GM12878 (cell line): ENCODE measurements around the gene AKAP13.

Source experiments
- CHD1 ChIP-seq: IDR thresholded peaks from 2 replicates; pipeline ENCODE4 v1.6.1; 2012; ENCODE audit warnings: low read depth, low read length, improper control_type of control experiment
- CTCF ChIP-seq, 3 experiments: IDR thresholded peaks in 2 of 3; conservative IDR thresholded peaks in 1 of 3; 2 replicates each; pipeline ENCODE4 v1.5.1; 2011; ENCODE audit warnings: low read depth in 3 of 3, low read length in 3 of 3, mild to moderate bottlenecking in 3 of 3, control low read depth in 2 of 3, moderate library complexity in 2 of 3, inconsistent platforms in 1 of 3, mixed read lengths in 1 of 3; ENCODE audit not compliant: control insufficient read depth in 2 of 3, insufficient read depth in 1 of 3; ENCODE audit errors: extremely low read depth in 1 of 3
- E2F8 ChIP-seq: fragments of 450-650 bp; IDR thresholded peaks from 2 replicates; pipeline ENCODE4 v1.6.1; 2018; ENCODE audit warnings: mild to moderate bottlenecking, low read depth, moderate library complexity; ENCODE audit not compliant: partially characterized antibody
- FOXM1 ChIP-seq: IDR thresholded peaks from 2 replicates; pipeline ENCODE4 v1.6.1; 2012; ENCODE audit warnings: low read depth, mild to moderate bottlenecking, inconsistent platforms, low read length, moderate library complexity
- POLR2A ChIP-seq: IDR thresholded peaks from 2 replicates; pipeline ENCODE4 v1.6.1; 2011; ENCODE audit warnings: low read depth, mild to moderate bottlenecking, low read length
- POLR2AphosphoS5 ChIP-seq: IDR thresholded peaks from 2 replicates; pipeline ENCODE4 v1.6.1; 2011; ENCODE audit warnings: mild to moderate bottlenecking, low read length, inconsistent platforms
- SMC3 ChIP-seq: IDR thresholded peaks from 2 replicates; pipeline ENCODE4 v1.6.1; 2011; ENCODE audit warnings: low read length, improper control_type of control experiment, borderline replicate concordance
- ZSCAN29 ChIP-seq: fragments of 450-650 bp; IDR thresholded peaks from 2 replicates; pipeline ENCODE4 v1.6.1; 2017; ENCODE audit warnings: mild to moderate bottlenecking, moderate library complexity

GRCh38 chr15:85785887-85786780 is 405.7 kb downstream of the AKAP13 start:
- no peak for TF ChIP-seq CTCF (IDR thresholded peaks at IDR 0.05 in 2 of 3, conservative IDR thresholded peaks at IDR 0.05 in 1 of 3; ENCODE audit: control insufficient read depth in 2 of 3, extremely low read depth in 1 of 3, insufficient read depth in 1 of 3, low read depth in 3 of 3, low read length in 3 of 3)
- TF ChIP-seq FOXM1: no peak
- no peak for TF ChIP-seq E2F8
- no peak for TF ChIP-seq CHD1
- no peak for TF ChIP-seq POLR2A
- no peak for TF ChIP-seq ZSCAN29
- no peak for TF ChIP-seq POLR2AphosphoS5
- TF ChIP-seq SMC3: no peak
